ENCODE measurements around the gene GSE1.

DNA sequence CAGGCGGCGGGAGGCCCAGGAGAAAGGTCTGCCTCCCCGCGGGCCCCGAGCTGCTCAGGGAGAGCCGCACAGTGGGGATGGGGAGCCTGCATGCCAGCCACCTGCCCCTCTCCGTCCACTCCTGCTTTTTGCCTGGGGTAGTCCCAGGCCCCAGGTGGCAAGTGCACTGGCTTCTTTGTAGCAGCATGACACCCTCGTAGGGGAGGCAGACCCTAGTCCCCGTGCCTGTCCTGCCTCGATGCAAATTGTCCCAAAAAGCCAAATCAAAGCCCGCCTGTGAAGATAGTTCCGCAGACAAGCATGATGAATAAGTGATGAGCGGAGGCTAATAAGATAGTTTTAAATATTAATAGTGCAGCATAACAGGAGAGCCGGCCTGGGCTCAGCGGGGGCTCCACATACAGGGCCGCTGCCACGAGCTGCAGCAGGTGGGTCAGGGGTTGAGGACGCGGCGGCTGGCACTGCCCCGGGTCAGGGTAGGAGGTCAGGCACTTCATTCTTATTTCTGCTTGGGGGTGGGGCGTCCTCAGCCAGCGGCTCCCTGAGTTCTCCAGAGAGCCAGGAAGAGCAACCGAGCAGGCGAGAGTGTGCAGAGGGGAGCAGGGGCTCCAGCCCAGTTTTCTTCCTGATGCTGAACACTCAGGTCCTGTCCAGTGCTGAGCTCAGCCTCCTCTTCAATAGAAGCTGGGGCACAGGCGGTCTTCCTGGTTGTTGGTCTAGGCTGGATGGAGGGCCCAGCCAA, 48.8 kb downstream of the GSE1 start:
- TF ChIP-seq, protein P1, sequence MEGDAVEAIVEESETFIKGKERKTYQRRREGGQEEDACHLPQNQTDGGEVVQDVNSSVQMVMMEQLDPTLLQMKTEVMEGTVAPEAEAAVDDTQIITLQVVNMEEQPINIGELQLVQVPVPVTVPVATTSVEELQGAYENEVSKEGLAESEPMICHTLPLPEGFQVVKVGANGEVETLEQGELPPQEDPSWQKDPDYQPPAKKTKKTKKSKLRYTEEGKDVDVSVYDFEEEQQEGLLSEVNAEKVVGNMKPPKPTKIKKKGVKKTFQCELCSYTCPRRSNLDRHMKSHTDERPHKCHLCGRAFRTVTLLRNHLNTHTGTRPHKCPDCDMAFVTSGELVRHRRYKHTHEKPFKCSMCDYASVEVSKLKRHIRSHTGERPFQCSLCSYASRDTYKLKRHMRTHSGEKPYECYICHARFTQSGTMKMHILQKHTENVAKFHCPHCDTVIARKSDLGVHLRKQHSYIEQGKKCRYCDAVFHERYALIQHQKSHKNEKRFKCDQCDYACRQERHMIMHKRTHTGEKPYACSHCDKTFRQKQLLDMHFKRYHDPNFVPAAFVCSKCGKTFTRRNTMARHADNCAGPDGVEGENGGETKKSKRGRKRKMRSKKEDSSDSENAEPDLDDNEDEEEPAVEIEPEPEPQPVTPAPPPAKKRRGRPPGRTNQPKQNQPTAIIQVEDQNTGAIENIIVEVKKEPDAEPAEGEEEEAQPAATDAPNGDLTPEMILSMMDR (IDR thresholded peaks at IDR 0.05) = no peak
- no peak for TF ChIP-seq ZFX (IDR thresholded peaks at IDR 0.05; ENCODE audit: borderline replicate concordance)
